ENCODE results near the gene WDR43. TPM values are rescaled to one million over a fixed set of nuclear protein-coding genes. Genes with fewer than 3 reads are reported as not detected.

WDR43 gene
- total and polyA plus RNA-seq, 4 donors: 11.1 to 43.1 (median 17.5) TPM

GRCh38 chr2:28955467-28955866 lies 61.0 kb downstream of the WDR43 start (continued):
- TF ChIP-seq CTCF (IDR thresholded peaks at IDR 0.05; ENCODE audit: low read depth, low read length, missing input control) (no peak), ZBTB33 (IDR thresholded peaks at IDR 0.05) (no peak), ATF3 (IDR thresholded peaks at IDR 0.05) (no peak)

GRCh38 chr2:28956415-28956826 lies 62.0 kb downstream of the WDR43 start:
- TF ChIP-seq REST (IDR thresholded peaks at IDR 0.05) (no peak), CTCF (IDR thresholded peaks at IDR 0.05; ENCODE audit: low read depth, low read length, missing input control) (peak; percentile 40), YY1 (IDR thresholded peaks at IDR 0.05) (no peak), NR2F2 (IDR thresholded peaks at IDR 0.05) (no peak), FOXA1 (IDR thresholded peaks at IDR 0.05) (no peak), FOXA2 (IDR thresholded peaks at IDR 0.05) (no peak), HNF4G (IDR thresholded peaks at IDR 0.05) (no peak), SP1 (IDR thresholded peaks at IDR 0.05) (no peak), JUND (IDR thresholded peaks at IDR 0.05) (no peak), ATF3 (IDR thresholded peaks at IDR 0.05) (no peak), ZBTB33 (IDR thresholded peaks at IDR 0.05) (no peak), RXRA (IDR thresholded peaks at IDR 0.05) (no peak), MAX (IDR thresholded peaks at IDR 0.05) (no peak), RAD21 (IDR thresholded peaks at IDR 0.05) (peak in 1 of 2 donors; percentile 27)
- Histone ChIP-seq H3K27ac (ENCODE audit: low read depth in 1 of 2, low read length in 2 of 2) (no peak overlapping the region), H3K27me3 (ENCODE audit: control insufficient read depth in 4 of 4, insufficient read depth in 4 of 4, low read length in 3 of 4) (no peaks in the 10 kb centered on the region), H3K9me3 (ENCODE audit: control insufficient read depth in 4 of 4, low read length in 3 of 4) (no peaks in the 10 kb centered on the region), H3K36me3 (ENCODE audit: control insufficient read depth in 4 of 4, insufficient read depth in 3 of 4, low read depth in 1 of 4, low read length in 3 of 4) (no peaks in the 10 kb centered on the region), H3K4me1 (ENCODE audit: control insufficient read depth in 4 of 4, insufficient read depth in 4 of 4, low read length in 3 of 4) (peaks cover 2 to 11% (median 5%) of the 10 kb centered on the region in 4 donors), H3K9ac (ENCODE audit: low read depth in 1 of 2, low read length in 2 of 2) (no peak overlapping the region), H3K4me3 (ENCODE audit: low read depth in 1 of 3, low read length in 3 of 3) (no peak overlapping the region)
- no peak for DNase-seq (ENCODE audit: low spot score)
- 22% methylated on average over 11 of the region's 11 CpGs for WGBS

Data from liver (tissue), 9 donors.